Heart right ventricle (tissue), 16 donors: ENCODE results near the gene MINDY4. TPM values are rescaled to one million over a fixed set of nuclear protein-coding genes. Genes with fewer than 3 reads are reported as not detected.

ENCODE experiments used
- ATAC-seq, 8 donors: fragments of 200-7000 bp; cut with Tn5 transposase; one replicate each; pipeline ENCODE4 v1.9.1; 2020; ENCODE audit warnings: mild to moderate bottlenecking in 8 of 8, moderate library complexity in 8 of 8, moderate number of reproducible peaks in 1 of 8
- DNase-seq, 2 donors: peaks; one replicate each; pipeline ENCODE4 v3.0.0-alpha.2; 2020
- H3K27ac ChIP-seq, 10 donors: fragments of 200-600 bp; sonication (generic) in 2 of 10; one replicate each; pipeline versions ENCODE4 v1.5.0 to v1.8.0; 2020 to 2022; ENCODE audit warnings: mild to moderate bottlenecking in 3 of 10
- H3K27me3 ChIP-seq, 7 donors: fragments of 200-600 bp; one replicate each; pipeline ENCODE4 v1.8.0; 2021 to 2022; ENCODE audit warnings: mild to moderate bottlenecking in 2 of 7
- H3K36me3 ChIP-seq, 9 donors: fragments of 200-600 bp; sonication (generic) in 1 of 9; one replicate each; pipeline versions ENCODE4 v1.5.0 to v1.8.0; 2020 to 2022; ENCODE audit warnings: mild to moderate bottlenecking in 2 of 9
- H3K4me1 ChIP-seq, 9 donors: fragments of 200-600 bp; sonication (generic) in 1 of 9; one replicate each; pipeline versions ENCODE4 v1.5.0 to v1.8.0; 2020 to 2022; ENCODE audit warnings: mild to moderate bottlenecking in 4 of 9
- H3K4me3 ChIP-seq, 10 donors: fragments of 200-600 bp; sonication (generic) in 2 of 10; one replicate each; pipeline versions ENCODE4 v1.5.0 to v1.8.0; 2020 to 2022; ENCODE audit warnings: mild to moderate bottlenecking in 7 of 10, moderate library complexity in 2 of 10
- H3K9me3 ChIP-seq, 11 donors: fragments of 200-600 bp in 10 of 11; sonication (generic) in 2 of 11; one replicate each; pipeline versions ENCODE4 v1.5.0 to v1.8.0; 2013 to 2022; ENCODE audit warnings: mild to moderate bottlenecking in 2 of 11, control low read depth in 1 of 11, moderate library complexity in 1 of 11
- WGBS, 2 donors: extraction: QIAGEN DNeasy Blood & Tissue Kit; methylation state at CpG; one replicate each; pipeline ENCODE4 v1.1.7; 2013; ENCODE audit warnings: inconsistent platforms in 1 of 2; 5-methylcytosine and 5-hydroxymethylcytosine counted together
- intact Hi-C, 10 donors: fragments of 100-400 bp; cut with DNase I; formaldehyde crosslinking; loops; one replicate each; pipeline versions ENCODE4 v1.11.1 to v1.14.2; 2022
- polyA plus RNA-seq, 2 donors: library from polyadenylated mRNA; stranded (reverse); fragments of 200-250 nt; gene quantifications; one replicate each; pipeline ENCODE4 v1.2.3, GENCODE V29; 2013
- total RNA-seq, 10 donors: library from RNA; stranded (reverse); fragmentation: NEBNext Ultra II Directional in 3 of 10; extraction: Animal tissue kit (Norgen Biotek cat#: 25700) in 3 of 10; gene quantifications; one replicate each; pipeline versions ENCODE4 v1.2.1 to v1.2.4, GENCODE V29; 2021 to 2023
- TF ChIP-seq, protein P1 (sequence below), 9 donors: fragments of 200-600 bp; sonication (generic) in 2 of 9; IDR thresholded peaks; one replicate each; pipeline versions ENCODE4 v1.5.0 to v1.8.0; 2021 to 2022; ENCODE audit warnings: antibody characterized with exemption in 9 of 9, mild to moderate bottlenecking in 5 of 9, moderate library complexity in 1 of 9
- donor health status: Arrhythmogenic right ventricular cardiomyopathy.
- donor health status: ischemic (EF 13 %, LVEDD 7.1; RV severe dilation, severe dysfunction).
- donor health status: healthy with polysubstance abuse.
- donor health status: DM: no; HTN: yes; CAD: no.
- donor health status: DM: no; HTN: no; CAD: no.
- donor health status: ischemic (EF 25% LVEDD 6.9; RV normal size, moderate dysfunction).
- donor health status: ischemic (EF 25% LVEDD 5.7; RV mildly dilated, moderate dysfunction).
- donor health status: healthy.
- donor health status: DM: yes; HTN: yes; CAD: no.
- donor health status: Ischemic cardiomyopathy.
- donor health status: ischemic (EF 35%, LVEDD 5.7; RV mildly dilated, moderate dysfunction).
- donor health status: nonischemic (EF 11% LVEDD 7.7; RV severe dilation, severe dysfunction).
- donor health status: DM: yes; HTN: yes; CAD: no.
- donor health status: PGD.
- donor health status: ischemic (EF 29% LVEDD 5.4; RV normal size, mild dysfunction).
- donor health status: nonischemic (EF 23%, LVEDD 6.1; RV moderate dilation, normal function).

The MINDY4 gene
- total and polyA plus RNA-seq, 12 donors, result 1.9 to 5.4 (median 2.8) TPM

DNA sequence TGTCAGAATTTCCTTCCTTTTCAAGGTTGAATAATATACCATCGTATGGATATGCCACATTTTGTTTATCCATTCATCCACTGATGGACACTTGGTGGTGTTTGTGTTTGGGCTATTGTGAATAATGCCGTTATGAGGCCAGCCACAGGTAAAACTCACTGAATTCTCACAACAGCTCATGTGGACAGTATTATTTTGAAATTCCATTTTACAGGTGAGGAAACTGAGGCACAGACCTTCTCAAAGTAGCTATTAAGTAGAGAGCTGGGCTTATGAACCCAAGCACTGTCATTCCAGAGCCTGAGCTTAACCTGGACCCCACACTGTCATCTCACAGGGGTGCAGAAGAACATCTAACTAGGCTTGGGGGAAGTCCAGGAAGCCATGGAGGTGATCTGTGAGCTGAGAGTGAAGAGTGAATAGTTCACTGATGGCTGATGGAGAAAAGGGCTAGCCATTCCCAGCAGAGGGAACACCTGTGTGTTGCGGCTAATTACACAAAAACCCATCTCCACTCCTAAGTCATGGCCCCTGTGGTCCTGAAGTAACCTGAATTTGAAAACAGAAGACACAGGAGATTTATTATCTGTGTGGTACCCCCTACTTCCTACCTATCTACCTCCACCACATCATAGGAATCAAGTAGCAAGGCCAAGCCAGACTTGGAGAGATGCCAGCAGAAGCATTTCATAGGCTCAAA lies 10.6 kb upstream of the MINDY4 start:
- TF ChIP-seq, protein P1, sequence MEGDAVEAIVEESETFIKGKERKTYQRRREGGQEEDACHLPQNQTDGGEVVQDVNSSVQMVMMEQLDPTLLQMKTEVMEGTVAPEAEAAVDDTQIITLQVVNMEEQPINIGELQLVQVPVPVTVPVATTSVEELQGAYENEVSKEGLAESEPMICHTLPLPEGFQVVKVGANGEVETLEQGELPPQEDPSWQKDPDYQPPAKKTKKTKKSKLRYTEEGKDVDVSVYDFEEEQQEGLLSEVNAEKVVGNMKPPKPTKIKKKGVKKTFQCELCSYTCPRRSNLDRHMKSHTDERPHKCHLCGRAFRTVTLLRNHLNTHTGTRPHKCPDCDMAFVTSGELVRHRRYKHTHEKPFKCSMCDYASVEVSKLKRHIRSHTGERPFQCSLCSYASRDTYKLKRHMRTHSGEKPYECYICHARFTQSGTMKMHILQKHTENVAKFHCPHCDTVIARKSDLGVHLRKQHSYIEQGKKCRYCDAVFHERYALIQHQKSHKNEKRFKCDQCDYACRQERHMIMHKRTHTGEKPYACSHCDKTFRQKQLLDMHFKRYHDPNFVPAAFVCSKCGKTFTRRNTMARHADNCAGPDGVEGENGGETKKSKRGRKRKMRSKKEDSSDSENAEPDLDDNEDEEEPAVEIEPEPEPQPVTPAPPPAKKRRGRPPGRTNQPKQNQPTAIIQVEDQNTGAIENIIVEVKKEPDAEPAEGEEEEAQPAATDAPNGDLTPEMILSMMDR (IDR thresholded peaks at IDR 0.05), result no peak
- H3K27me3 ChIP-seq, result no peaks in the 10 kb centered on the region
- H3K27ac ChIP-seq, result peak overlapping the region in 7 of 10 donors; percentile 12 to 52 (median 48)
- no peak overlapping the region for H3K4me3 ChIP-seq
- DNase-seq (no peak), ATAC-seq (no peak)
- peaks cover 20 to 91% (median 59%) of the 10 kb centered on the region in 9 donors for H3K4me1 ChIP-seq
- peaks cover 0 to 14% (median 0%) of the 10 kb centered on the region in 9 donors for H3K36me3 ChIP-seq
- intact Hi-C loops, result no loop called here
- H3K9me3 ChIP-seq, result no peaks in the 10 kb centered on the region
- 96% methylated on average over 3 of the region's 3 CpGs for WGBS, 2 donors

DNA sequence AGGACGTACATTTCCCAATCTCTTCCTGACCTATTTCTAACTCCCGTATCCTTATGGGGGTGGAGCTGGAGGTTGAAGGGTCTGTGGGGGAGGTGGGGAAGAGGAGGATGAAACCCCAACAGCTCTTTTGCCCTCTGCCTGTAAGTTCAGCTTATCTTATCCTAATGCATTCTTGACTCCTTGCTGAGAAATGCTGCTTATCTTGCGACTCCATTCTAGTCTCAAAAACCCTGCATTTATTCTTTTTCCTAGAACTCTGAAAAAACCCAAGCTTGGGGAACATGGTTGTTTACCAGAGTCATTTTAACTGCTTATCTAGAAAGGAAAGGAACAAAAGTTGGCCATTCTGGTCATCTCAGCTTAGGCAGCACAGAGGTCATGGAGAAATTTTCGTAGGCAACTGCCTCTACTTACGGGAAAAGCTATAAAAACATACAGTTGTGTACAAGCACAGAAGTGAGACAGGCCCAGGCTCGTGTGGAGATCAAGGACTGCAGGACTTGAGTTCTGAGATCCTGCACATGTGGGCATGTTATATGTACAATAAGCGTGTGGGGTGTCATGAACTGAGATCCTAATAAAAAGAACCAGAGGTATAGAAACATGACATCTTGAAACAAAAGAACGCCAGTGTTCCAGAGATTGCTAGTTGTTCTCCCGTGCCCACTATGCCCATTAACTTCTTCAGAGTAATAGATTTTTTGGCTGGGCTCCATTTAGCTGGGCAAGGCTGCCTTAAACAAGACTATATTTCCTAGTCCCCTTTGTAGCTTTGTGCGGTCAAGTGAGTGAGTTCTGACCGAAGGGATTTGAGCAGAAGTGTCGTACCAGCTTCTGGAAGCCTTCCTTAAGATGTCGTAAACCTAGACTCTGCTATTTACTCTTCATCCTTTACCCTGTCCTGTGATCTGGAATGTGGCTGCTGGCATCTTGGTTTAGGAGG lies 9.7 kb upstream of the MINDY4 start:
- Histone ChIP-seq H3K27me3 (no peaks in the 10 kb centered on the region), H3K4me3 (no peak overlapping the region), H3K36me3 (peaks cover 0 to 14% (median 0%) of the 10 kb centered on the region in 9 donors), H3K27ac (peak overlapping the region in 9 of 10 donors; percentile 12 to 52 (median 36)), H3K4me1 (peaks cover 19 to 89% (median 57%) of the 10 kb centered on the region in 9 donors), H3K9me3 (no peaks in the 10 kb centered on the region)
- TF ChIP-seq, protein P1 (IDR thresholded peaks at IDR 0.05), result no peak
- intact Hi-C loops, result no loop called here
- 65% methylated on average over 13 of the region's 13 CpGs for WGBS, 2 donors
- DNase-seq (no peak), ATAC-seq (peak in 4 of 8 donors; percentile 13 to 41 (median 22))

GRCh38 chr7:30764030-30764975 lies 6.9 kb upstream of the MINDY4 start:
- H3K36me3 ChIP-seq, result no peaks in the 10 kb centered on the region
- H3K27ac ChIP-seq, result peak overlapping the region in 9 of 10 donors; percentile 23 to 78 (median 62)
- H3K9me3 ChIP-seq, result no peaks in the 10 kb centered on the region
- TF ChIP-seq, protein P1 (IDR thresholded peaks at IDR 0.05), result no peak
- peaks cover 16 to 61% (median 43%) of the 10 kb centered on the region in 9 donors for H3K4me1 ChIP-seq
- DNase-seq (peak in 1 of 2 donors; percentile 70), ATAC-seq (peak; percentile 36 to 85 (median 80))
- 51 to 53% methylated on average over 6 of the region's 6 CpGs for WGBS, 2 donors
- intact Hi-C loops, result no loop called here
- H3K4me3 ChIP-seq, result no peak overlapping the region
- H3K27me3 ChIP-seq, result no peaks in the 10 kb centered on the region
